Measurements from ENCODE around the gene MED12L. TPM values are rescaled to one million over a fixed set of nuclear protein-coding genes. Genes with fewer than 3 reads are reported as not detected.

Gene MED12L
- total and polyA plus RNA-seq, 10 of the 15 experiments (the other 5 are each of a cell fraction or from before 2014, with no cell fraction given) = 0.01 to 0.06 (median 0.03) TPM; not detected in 2

GRCh38 chr3:151275091-151275490 is 189.6 kb downstream of the MED12L start:
- Histone ChIP-seq H2AFZ (ENCODE audit: control insufficient read depth, low read depth, low read length) (no peak overlapping the region), H3K79me2 (ENCODE audit: control insufficient read depth, insufficient read depth, low read length) (no peaks in the 10 kb centered on the region), H4K20me1 (ENCODE audit: control insufficient read depth, insufficient read depth) (no peaks in the 10 kb centered on the region), H3K27ac (ENCODE audit: control insufficient read depth, insufficient read depth) (no peak overlapping the region), H3K9ac (ENCODE audit: control insufficient read depth, insufficient read depth, low read length) (no peak overlapping the region), H3K4me3 (no peak overlapping the region), H3K27me3 (replicated peaks in 1 of 2; ENCODE audit: control insufficient read depth in 2 of 2, insufficient read depth in 2 of 2, low read length in 1 of 2) (no peaks in the 10 kb centered on the region), H3K36me3 (ENCODE audit: control insufficient read depth in 2 of 2, insufficient read depth in 2 of 2, low read length in 1 of 2) (no peaks in the 10 kb centered on the region), H3K4me2 (ENCODE audit: control insufficient read depth, insufficient read depth) (no peak overlapping the region), H3K9me3 (replicated peaks; ENCODE audit: control insufficient read depth, insufficient read depth, low read length) (no peaks in the 10 kb centered on the region), H3K4me1 (ENCODE audit: control insufficient read depth, insufficient read depth, low read length) (peaks cover 36% of the 10 kb centered on the region)
- ChIA-PET POLR2A (no interaction called here), SMC1A (ENCODE audit: uncharacterized antibody, unreplicated experiment) (interaction anchor here (0.9 to 1.6 kb wide), 8 partner anchors 9 to 113 kb away, joined by 3 to 13 read pairs (median 4); no protein-coding TSS in a partner anchor), CTCF (interaction anchor here (0.8 to 9.6 kb wide), 6 partner anchors 8 to 107 kb away, joined by 3 to 182 read pairs (median 4); no protein-coding TSS in a partner anchor), RAD21 (ENCODE audit: unreplicated experiment) (no interaction called here)
- no TSS peak for BruUV-seq (replicated peaks)
- in situ Hi-C loops (cut with MboI) (loop anchor here (5.0 to 10.0 kb wide), 3 partner anchors 48 to 730 kb away; partner anchors contain the start of genes EIF2A and SERP1), intact Hi-C loops (cut with micrococcal nuclease; ENCODE audit: unreplicated experiment) (no loop called here)
- 97% methylated on average over 5 of the region's 5 CpGs for WGBS (ENCODE audit: insufficient coverage, insufficient replicate concordance, low lambda C conversion rate, missing lambda C conversion rate)
- FAIRE-seq = peak; percentile 49
- no peak for ATAC-seq
- TF ChIP-seq RUNX3 (IDR thresholded peaks at IDR 0.05; ENCODE audit: low read length) = 0 out of 2 replicates have a peak, but pooled peaks have one; percentile 15
- TF ChIP-seq BCL11A (IDR thresholded peaks at IDR 0.05; ENCODE audit: low read depth, low read length) = no peak
- TF ChIP-seq IRF5 (IDR thresholded peaks at IDR 0.05; ENCODE audit: borderline replicate concordance) = no peak
- DNase-seq (ENCODE audit: low read depth, low spot score) = no peak

GRCh38 chr3:151276038-151276686 is 190.7 kb downstream of the MED12L start:
- Histone ChIP-seq H3K27me3 (replicated peaks in 1 of 2; ENCODE audit: control insufficient read depth in 2 of 2, insufficient read depth in 2 of 2, low read length in 1 of 2) (no peaks in the 10 kb centered on the region), H3K79me2 (ENCODE audit: control insufficient read depth, insufficient read depth, low read length) (no peaks in the 10 kb centered on the region), H4K20me1 (ENCODE audit: control insufficient read depth, insufficient read depth) (no peaks in the 10 kb centered on the region), H3K4me3 (no peak overlapping the region), H3K9me3 (replicated peaks; ENCODE audit: control insufficient read depth, insufficient read depth, low read length) (no peaks in the 10 kb centered on the region), H3K36me3 (ENCODE audit: control insufficient read depth in 2 of 2, insufficient read depth in 2 of 2, low read length in 1 of 2) (no peaks in the 10 kb centered on the region), H3K4me1 (ENCODE audit: control insufficient read depth, insufficient read depth, low read length) (peaks cover 36% of the 10 kb centered on the region), H2AFZ (ENCODE audit: control insufficient read depth, low read depth, low read length) (peak overlapping the region; percentile 68), H3K4me2 (ENCODE audit: control insufficient read depth, insufficient read depth) (peak overlapping the region; percentile 54), H3K27ac (ENCODE audit: control insufficient read depth, insufficient read depth) (no peak overlapping the region), H3K9ac (ENCODE audit: control insufficient read depth, insufficient read depth, low read length) (no peak overlapping the region)
- POLR2A ChIA-PET = no interaction called here
- in situ Hi-C loops (cut with MboI) (loop anchor here (5.0 to 10.0 kb wide), 3 partner anchors 49 to 731 kb away; partner anchors contain the start of genes EIF2A and SERP1), intact Hi-C loops (cut with micrococcal nuclease; ENCODE audit: unreplicated experiment) (no loop called here)
- WGBS (ENCODE audit: insufficient coverage, insufficient replicate concordance, low lambda C conversion rate, missing lambda C conversion rate) = 29% methylated on average over 2 of the region's 2 CpGs
- SMC1A ChIA-PET (ENCODE audit: uncharacterized antibody, unreplicated experiment) = interaction anchor here (0.9 to 1.6 kb wide), 7 partner anchors 10 to 114 kb away, joined by 3 to 13 read pairs (median 4); no protein-coding TSS in a partner anchor
- CTCF ChIA-PET = interaction anchor here (1.4 to 9.6 kb wide), 3 partner anchors 16 to 108 kb away, joined by 4 to 182 read pairs (median 17); no protein-coding TSS in a partner anchor
- ATAC-seq (peak; percentile 32), FAIRE-seq (no peak), DNase-seq (ENCODE audit: low read depth, low spot score) (no peak)
- no TSS peak for BruUV-seq (replicated peaks)
- RAD21 ChIA-PET (ENCODE audit: unreplicated experiment) = interaction anchor here (6.0 kb wide), 1 partner anchor 48 kb away, joined by 50 read pairs; no protein-coding TSS in a partner anchor
- no peak for TF ChIP-seq TAF1 (IDR thresholded peaks at IDR 0.05; ENCODE audit: borderline replicate concordance, low read depth, low read length)
- TF ChIP-seq ATF2 (IDR thresholded peaks at IDR 0.05; ENCODE audit: low read length) = no peak
- TF ChIP-seq PAX8 (IDR thresholded peaks at IDR 0.05) = no peak
- TF ChIP-seq MLLT1 (IDR thresholded peaks at IDR 0.05) = no peak
- no peak for TF ChIP-seq ETV6 (conservative IDR thresholded peaks at IDR 0.05 in 1 of 2, IDR thresholded peaks at IDR 0.05 in 1 of 2; ENCODE audit: borderline replicate concordance in 1 of 2, low read depth in 1 of 2)
- no peak for TF ChIP-seq HCFC1 (IDR thresholded peaks at IDR 0.05; ENCODE audit: low read length)
- TF ChIP-seq ESRRA (IDR thresholded peaks at IDR 0.05; ENCODE audit: low read length) = no peak
- TF ChIP-seq MAX (IDR thresholded peaks at IDR 0.05; ENCODE audit: low read depth, low read length) = no peak
- no peak for TF ChIP-seq LARP7 (IDR thresholded peaks at IDR 0.05)

All from GM12878 (cell line).